ENCODE measurements around the gene FGD2. TPM values are rescaled to one million over a fixed set of nuclear protein-coding genes. Genes with fewer than 3 reads are reported as not detected.

FGD2 gene
- total and polyA plus RNA-seq, 2 donors (not counting 1 experiment from before 2014, with no cell fraction given), result 352 to 682 TPM

- Histone ChIP-seq H3K27ac (ENCODE audit: low read length in 2 of 2) (no peak overlapping the region), H4K20me1 (ENCODE audit: control insufficient read depth, insufficient read depth, low read length, poor library complexity, severe bottlenecking) (peaks cover 92% of the 10 kb centered on the region), H3K9ac (ENCODE audit: low read length) (no peak overlapping the region), H3K4me2 (replicated peaks; ENCODE audit: low read depth, low read length, poor library complexity, severe bottlenecking) (no peak overlapping the region), H3K4me1 (ENCODE audit: control insufficient read depth in 2 of 2, insufficient read depth in 2 of 2, low read length in 2 of 2) (peaks cover 17 to 44% of the 10 kb centered on the region in 2 donors), H3K36me3 (replicated peaks in 1 of 2; ENCODE audit: control extremely low read depth in 1 of 2, control insufficient read depth in 1 of 2, extremely low read depth in 1 of 2, insufficient read depth in 2 of 2, low read length in 1 of 2) (peaks cover 2 to 95% of the 10 kb centered on the region in 2 experiments), H3K79me2 (ENCODE audit: control insufficient read depth, insufficient read depth, low read length) (peaks cover 65% of the 10 kb centered on the region), H3K4me3 (ENCODE audit: control extremely low read depth in 1 of 5, extremely low read depth in 1 of 5, insufficient read depth in 1 of 5, low read depth in 2 of 5, low read length in 4 of 5) (no peak overlapping the region), H3K9me3 (ENCODE audit: control extremely low read depth in 1 of 3, control insufficient read depth in 2 of 3, insufficient read depth in 1 of 3, low read length in 2 of 3) (no peaks in the 10 kb centered on the region), H2AFZ (ENCODE audit: insufficient read depth, low read depth, low read length, poor library complexity, severe bottlenecking) (no peak overlapping the region), H3K27me3 (replicated peaks in 1 of 4; ENCODE audit: control extremely low read depth in 1 of 4, control insufficient read depth in 3 of 4, insufficient read depth in 4 of 4, low read length in 3 of 4) (no peaks in the 10 kb centered on the region)
- Mint-ChIP-seq H3K9me3 (ENCODE audit: insufficient read depth) (no peaks in the 10 kb centered on the region), H3K4me1 (peaks cover 35% of the 10 kb centered on the region), H3K27ac (peak overlapping the region; percentile 20), H3K4me3 (no peak overlapping the region), H3K27me3 (no peaks in the 10 kb centered on the region)
- intact Hi-C loops (cut with micrococcal nuclease), result no loop called here
- POLR2A ChIA-PET, result interaction anchor here (0.6 to 1.3 kb wide), 2 partner anchors 10 to 150 kb away, joined by 3 to 6 read pairs; no protein-coding TSS in a partner anchor
- no peak for DNase-seq
- WGBS (ENCODE audit: insufficient coverage), result 97% methylated on average over 20 of the region's 21 CpGs
- CTCF ChIA-PET, result interaction anchor here (0.6 to 1.6 kb wide), 4 partner anchors 35 to 506 kb away, joined by 3 to 4 read pairs (median 4); no protein-coding TSS in a partner anchor
- TF ChIP-seq EZH2 (IDR thresholded peaks at IDR 0.05; ENCODE audit: borderline replicate concordance, insufficient read depth, low read depth, low read length, poor library complexity, severe bottlenecking), result no peak
- TF ChIP-seq, protein P1, sequence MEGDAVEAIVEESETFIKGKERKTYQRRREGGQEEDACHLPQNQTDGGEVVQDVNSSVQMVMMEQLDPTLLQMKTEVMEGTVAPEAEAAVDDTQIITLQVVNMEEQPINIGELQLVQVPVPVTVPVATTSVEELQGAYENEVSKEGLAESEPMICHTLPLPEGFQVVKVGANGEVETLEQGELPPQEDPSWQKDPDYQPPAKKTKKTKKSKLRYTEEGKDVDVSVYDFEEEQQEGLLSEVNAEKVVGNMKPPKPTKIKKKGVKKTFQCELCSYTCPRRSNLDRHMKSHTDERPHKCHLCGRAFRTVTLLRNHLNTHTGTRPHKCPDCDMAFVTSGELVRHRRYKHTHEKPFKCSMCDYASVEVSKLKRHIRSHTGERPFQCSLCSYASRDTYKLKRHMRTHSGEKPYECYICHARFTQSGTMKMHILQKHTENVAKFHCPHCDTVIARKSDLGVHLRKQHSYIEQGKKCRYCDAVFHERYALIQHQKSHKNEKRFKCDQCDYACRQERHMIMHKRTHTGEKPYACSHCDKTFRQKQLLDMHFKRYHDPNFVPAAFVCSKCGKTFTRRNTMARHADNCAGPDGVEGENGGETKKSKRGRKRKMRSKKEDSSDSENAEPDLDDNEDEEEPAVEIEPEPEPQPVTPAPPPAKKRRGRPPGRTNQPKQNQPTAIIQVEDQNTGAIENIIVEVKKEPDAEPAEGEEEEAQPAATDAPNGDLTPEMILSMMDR (IDR thresholded peaks at IDR 0.05), result no peak
- no peak for ATAC-seq (ENCODE audit: low read depth)
Measured at GRCh38 chr6:37013516-37014491, 8.3 kb downstream of the FGD2 start.

- H3K36me3 ChIP-seq (replicated peaks in 1 of 2; ENCODE audit: control extremely low read depth in 1 of 2, control insufficient read depth in 1 of 2, extremely low read depth in 1 of 2, insufficient read depth in 2 of 2, low read length in 1 of 2), result peaks cover 2 to 95% of the 10 kb centered on the region in 2 experiments
- TF ChIP-seq EZH2 (IDR thresholded peaks at IDR 0.05; ENCODE audit: borderline replicate concordance, insufficient read depth, low read depth, low read length, poor library complexity, severe bottlenecking), result no peak
- TF ChIP-seq, protein P1 (IDR thresholded peaks at IDR 0.05), result no peak
- Mint-ChIP-seq H3K27ac (peak overlapping the region; percentile 46), H3K27me3 (no peaks in the 10 kb centered on the region), H3K9me3 (ENCODE audit: insufficient read depth) (no peaks in the 10 kb centered on the region), H3K4me1 (peaks cover 32% of the 10 kb centered on the region), H3K4me3 (no peak overlapping the region)
- no peak overlapping the region for H3K27ac ChIP-seq (ENCODE audit: low read length in 2 of 2)
- no peak overlapping the region for H3K4me2 ChIP-seq (replicated peaks; ENCODE audit: low read depth, low read length, poor library complexity, severe bottlenecking)
- peaks cover 65% of the 10 kb centered on the region for H3K79me2 ChIP-seq (ENCODE audit: control insufficient read depth, insufficient read depth, low read length)
- no peaks in the 10 kb centered on the region for H3K27me3 ChIP-seq (replicated peaks in 1 of 4; ENCODE audit: control extremely low read depth in 1 of 4, control insufficient read depth in 3 of 4, insufficient read depth in 4 of 4, low read length in 3 of 4)
- no peaks in the 10 kb centered on the region for H3K9me3 ChIP-seq (ENCODE audit: control extremely low read depth in 1 of 3, control insufficient read depth in 2 of 3, insufficient read depth in 1 of 3, low read length in 2 of 3)
- no peak overlapping the region for H3K4me3 ChIP-seq (ENCODE audit: control extremely low read depth in 1 of 5, extremely low read depth in 1 of 5, insufficient read depth in 1 of 5, low read depth in 2 of 5, low read length in 4 of 5)
- no peak overlapping the region for H2AFZ ChIP-seq (ENCODE audit: insufficient read depth, low read depth, low read length, poor library complexity, severe bottlenecking)
- WGBS (ENCODE audit: insufficient coverage), result 96% methylated on average over 4 of the region's 12 CpGs
- DNase-seq (no peak), ATAC-seq (ENCODE audit: low read depth) (no peak)
- ChIA-PET CTCF (interaction anchor here (1.0 to 1.6 kb wide), 4 partner anchors 15 to 196 kb away, joined by 3 to 4 read pairs (median 4); no protein-coding TSS in a partner anchor), POLR2A (no interaction called here)
- peaks cover 92% of the 10 kb centered on the region for H4K20me1 ChIP-seq (ENCODE audit: control insufficient read depth, insufficient read depth, low read length, poor library complexity, severe bottlenecking)
- H3K4me1 ChIP-seq (ENCODE audit: control insufficient read depth in 2 of 2, insufficient read depth in 2 of 2, low read length in 2 of 2), result peaks cover 14 to 42% of the 10 kb centered on the region in 2 donors
- no peak overlapping the region for H3K9ac ChIP-seq (ENCODE audit: low read length)
- intact Hi-C loops (cut with micrococcal nuclease), result no loop called here
Measured at GRCh38 chr6:37014667-37015066, 9.2 kb downstream of the FGD2 start.
